Effector CD4-positive, alpha-beta T cell (primary cell): ENCODE results near the gene CCDC13.

ENCODE experiments used
- DNase-seq: peaks from one replicate; pipeline ENCODE4 v3.0.0-alpha.2; 2020

The CCDC13 gene

DNA sequence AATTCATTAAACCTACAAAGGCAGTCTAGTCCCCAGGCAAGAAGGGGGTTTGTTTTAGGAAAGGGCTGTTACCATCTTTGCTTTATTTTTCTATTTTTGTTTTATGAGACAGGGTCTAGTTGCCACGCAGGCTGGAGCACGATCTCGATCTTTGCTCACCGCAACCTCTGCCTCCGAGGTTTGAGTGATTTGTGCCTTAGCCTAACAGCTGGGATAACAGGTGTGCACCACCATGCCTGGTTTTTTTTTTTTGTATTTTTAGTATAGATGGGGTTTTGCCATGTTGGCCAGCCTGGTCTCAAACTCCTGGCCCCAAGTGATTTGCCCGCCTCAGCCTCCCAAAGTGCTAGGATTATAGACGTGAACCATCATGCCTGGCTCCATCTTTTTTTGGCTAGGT lies 26.3 kb upstream of the CCDC13 start:
- DNase-seq: no peak

DNA sequence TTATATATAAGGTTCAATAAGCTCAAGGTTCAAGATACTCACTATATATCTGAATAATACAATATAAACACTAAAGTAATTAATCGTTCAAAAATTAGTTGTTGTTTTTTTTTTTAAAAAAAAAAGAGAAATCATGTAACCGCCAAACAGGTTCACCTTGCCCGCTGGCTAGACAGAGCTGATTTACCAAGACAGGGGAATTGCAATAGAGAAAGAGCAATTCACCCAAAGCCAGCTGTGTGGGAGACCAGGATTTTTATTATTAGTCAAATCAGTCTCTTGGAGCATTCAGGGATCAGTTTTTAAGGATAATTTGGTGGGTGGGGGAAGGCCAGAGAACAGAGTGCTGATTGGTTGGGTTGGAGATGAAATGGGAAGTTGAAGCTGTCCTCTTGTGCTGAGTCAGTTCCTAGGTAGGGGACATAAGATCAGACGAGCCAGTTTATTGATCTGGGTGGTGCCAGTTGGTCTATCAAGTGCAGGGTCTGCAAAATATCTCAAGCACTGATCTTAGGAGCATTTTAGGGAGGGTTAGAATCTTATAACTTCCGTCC lies 23.4 kb upstream of the CCDC13 start:
- DNase-seq: no peak

DNA sequence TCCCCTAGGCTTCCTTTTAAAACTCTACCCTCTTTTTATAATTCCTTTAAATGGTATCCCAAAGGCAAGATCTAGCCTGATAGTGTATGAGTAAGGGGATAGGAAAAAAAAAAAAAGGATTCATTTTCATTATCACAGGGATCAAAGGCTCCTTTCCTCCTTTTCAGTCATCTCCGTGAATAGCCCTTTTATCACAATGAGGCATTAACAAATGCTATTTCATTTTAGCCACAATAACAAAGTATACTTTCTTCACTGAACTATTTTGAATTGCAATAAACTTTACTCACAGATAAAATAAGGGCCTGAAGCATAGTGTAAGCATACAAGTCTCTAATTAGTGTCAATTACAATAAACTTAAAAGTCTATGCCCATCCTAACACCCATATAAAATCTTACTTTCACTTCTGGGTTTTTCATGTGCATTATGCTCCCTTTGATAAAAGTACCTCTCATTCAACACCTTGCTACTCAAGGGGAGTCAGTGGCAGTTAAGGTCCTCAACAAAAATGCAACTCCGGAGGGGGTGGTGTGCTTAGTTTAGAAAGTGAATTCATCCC lies 22.6 kb upstream of the CCDC13 start:
- no peak for DNase-seq

DNA sequence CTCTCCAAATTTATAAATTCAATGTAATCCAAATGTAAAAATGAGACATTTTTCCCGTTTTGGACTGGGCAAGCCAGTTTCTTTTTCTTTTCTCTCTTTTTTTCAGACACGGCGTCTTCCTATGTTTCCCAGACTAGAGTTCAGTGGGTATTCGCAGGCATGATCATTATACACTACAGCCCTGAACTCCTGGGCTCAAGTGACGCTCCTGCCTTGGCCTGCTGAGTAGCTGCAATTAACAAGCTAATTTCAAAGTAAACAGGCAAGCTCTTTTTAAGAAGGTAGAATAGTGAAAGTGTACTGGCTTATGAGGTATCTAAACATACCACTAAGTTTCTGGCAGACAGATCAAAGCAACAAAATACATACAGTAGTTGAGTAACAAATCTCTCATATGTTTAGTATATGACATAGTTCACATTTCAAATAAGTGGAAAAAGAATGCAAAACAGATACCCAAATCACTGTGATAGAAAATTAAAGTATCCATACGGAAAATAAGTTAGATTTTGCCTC lies 17.7 kb upstream of the CCDC13 start:
- no peak for DNase-seq

DNA sequence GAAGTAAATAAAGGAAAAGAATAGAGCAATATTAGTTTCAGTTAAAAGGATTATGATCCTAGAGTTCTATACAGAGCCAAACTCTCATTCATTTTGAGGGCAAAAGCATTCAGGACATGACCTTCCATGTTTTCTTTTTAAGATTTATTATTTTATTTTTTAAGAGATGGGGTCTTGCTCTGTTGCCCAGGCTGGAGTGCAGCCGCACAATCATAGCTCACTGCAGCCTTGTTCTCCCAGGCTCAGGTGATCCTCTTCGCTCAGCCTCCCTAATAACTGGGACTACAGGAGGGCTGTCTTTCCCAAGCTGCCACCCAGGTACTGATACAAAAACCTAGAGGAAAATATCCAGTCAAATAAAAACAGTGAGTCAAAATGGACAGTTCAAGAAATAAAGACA lies 13.6 kb upstream of the CCDC13 start:
- DNase-seq: no peak

DNA sequence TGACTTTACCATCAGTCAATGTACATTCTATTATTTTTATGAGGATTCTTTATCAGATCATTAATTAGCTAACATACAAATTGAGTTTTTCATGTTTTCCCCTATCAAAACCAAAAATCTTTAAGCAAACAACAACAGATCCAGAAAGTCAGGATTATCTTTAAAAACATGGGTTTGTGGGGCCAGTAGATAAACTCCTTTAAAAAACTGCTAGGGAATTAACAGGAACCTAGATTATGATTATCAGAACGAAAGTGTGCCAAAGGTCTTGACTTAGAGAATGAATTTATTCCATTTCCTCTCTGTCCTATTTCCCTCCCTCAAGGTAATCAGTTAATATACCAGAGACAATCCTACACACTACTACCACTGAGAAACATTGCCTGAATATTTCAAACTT lies 13.2 kb upstream of the CCDC13 start:
- no peak for DNase-seq

DNA sequence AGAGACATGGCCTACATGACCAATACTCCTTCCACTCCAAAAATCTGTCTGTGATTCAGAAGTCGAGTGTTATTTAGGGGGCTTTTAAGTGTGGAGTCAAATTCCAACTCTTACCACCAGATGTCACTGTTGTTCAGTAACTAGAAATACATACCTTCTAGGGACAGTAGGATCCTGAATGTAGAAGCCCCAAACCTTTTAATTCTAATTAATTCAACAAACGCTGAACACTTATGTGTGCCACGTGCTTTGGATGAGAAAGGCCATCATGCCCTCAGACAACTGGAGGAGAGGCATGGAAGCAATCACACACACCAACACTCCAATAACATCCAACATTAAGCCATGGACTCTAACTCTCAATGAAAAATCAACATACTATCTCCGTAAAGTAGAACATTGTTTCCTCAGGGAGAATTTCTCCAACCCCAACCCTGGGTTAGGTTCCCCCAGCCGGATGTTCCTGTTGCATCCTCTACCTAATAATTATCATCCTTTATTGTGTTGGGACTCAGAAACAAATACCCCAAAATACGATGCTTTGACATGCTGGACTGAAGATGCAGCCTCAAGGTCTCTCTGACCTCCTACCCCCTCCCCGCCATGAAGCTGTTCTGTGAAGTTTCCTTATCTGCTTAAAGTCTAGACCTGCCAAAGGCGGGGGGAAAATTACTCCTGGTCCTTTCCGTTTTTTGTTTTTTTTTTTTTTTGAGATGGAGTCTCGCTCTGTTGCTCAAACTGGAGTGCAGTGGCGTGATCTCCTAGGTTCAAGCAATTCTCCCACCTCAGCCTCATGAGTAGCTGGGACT lies 8.0 kb upstream of the CCDC13 start:
- DNase-seq: peak; percentile 40

DNA sequence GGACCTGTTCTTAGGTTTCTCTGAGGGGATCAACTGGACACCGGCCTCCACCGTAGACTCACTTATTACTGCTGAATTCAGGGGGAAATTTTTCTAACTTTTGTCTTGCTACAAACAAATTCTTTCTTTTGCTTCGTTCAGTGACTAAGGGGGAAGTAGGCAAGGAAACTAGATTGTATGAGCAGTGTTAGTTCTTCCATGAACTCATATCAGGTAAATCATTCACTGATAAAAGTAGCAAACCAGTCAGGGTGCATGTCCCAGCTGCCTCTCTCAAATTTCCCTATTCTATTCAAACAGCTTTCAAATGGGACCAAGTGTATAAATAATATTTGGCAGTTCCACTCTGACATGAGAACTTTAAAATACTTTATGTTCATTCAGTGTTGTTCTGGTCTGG lies 7.3 kb upstream of the CCDC13 start:
- DNase-seq: no peak

DNA sequence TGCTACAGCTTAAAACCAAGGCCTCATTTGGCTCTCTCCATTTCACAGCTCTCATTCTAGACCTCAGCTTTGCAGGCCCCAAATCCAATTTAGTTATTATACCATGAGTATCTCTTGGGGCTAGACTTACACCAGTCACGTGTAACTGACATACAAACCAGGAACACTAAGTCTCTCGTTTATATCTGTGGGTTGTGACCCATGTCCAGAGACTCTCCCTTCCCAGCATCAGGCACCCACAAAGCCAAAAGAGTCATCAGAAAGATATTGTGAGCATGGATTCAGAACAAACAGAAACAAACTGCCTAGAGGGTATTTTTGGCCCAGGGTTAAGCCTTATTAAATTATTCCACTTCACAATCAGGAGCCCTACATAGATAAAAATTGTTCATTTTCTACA lies 5.6 kb upstream of the CCDC13 start:
- DNase-seq: no peak

DNA sequence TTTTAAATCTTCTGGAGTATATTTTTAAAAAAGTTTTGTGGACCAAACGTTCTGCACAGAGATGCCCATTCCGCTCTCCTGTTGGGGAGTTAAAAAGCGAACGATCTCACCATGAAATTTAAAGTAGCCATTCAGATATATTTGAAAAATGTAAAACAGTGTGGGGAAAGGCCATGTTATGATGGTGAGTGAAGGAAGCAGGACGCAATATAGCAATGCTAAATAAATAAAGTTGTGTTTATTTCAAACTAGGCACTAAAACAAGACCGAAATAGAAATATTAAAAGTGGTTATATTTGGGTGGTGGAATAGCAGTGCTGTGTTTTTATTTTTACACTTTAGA lies 327 bp upstream of the CCDC13 start:
- no peak for DNase-seq

DNA sequence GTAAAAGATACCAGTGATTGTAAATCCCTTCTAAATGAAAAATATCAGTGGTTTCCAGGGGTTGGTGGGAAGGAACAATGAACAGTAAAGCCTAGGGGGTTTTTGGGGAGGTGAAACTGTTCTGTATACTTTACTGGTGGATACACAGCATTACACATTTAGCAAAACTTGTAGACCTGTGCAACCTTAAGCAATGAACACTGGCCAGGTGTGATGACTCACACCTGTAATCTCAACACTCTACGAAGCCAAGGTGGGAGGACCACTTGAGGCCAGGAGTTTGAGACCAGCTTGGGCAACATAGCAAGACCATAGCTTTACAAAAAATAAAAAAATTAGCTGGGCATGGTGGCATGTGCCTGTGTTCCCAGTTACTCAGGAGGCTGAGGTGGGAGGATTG lies 1.8 kb downstream of the CCDC13 start:
- no peak for DNase-seq

DNA sequence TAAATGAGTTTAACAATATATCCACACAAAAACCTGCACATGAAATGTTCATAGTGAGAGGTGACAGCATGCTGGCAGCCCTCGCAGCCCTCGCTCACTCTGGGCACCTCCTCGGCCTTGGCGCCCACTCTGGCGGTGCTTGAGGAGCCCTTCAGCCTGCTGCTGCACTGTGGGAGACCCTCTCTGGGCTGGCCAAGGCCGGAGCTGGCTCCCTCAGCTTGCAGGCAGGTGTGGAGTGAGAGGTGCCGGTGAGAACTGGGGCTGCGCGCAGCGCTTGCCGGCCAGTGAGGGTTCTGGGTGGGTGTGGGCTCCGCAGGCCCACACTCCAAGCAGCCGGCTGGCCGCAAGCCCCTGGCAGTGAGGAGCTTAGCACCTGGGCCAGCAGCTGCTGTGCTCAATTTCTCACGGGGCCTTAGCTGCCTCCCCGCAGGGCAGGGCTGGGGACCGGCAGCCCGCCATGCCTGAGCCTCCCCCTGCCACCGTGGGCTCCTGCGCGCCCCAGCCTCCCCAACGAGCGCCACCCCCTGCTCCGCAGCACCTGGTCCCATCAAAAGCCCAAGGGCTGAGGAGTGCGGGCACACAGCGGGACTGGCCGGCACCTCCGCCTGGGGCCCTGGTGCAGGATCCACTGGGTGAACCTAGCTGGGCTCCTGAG lies 3.4 kb downstream of the CCDC13 start:
- DNase-seq: no peak

DNA sequence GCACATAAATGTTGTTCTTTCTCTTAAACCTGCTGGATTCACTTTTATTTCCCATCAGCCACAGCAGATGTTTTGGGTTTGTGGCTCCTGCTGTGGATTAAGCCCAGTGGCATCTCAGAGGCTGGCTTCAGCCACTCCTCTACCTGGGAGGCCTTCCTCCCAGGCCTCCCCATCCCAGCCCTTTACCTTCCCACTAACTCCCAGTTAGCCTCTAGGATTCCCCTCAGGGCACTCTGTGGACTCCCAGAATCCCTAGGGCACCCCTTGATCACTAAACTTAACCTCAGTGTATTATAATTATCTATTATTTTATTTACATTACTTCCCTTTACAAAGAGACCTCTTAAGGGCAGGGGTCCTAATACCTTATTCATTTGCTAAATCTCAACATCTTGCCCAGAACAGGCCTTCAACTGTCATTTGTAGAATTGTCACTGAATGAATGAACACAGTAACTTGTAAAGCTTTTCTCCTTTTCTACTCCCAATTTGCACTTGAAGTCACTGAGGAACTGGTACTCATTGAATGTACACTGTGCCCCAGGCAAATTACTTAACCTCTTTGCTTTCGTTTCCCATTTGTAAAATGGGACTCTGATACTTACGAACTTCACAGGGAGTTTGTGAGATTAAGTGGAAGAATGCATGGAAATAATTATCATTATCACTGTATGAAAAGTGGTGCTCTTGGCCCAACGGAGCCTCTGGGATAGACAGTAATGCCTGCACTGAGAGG lies 8.3 kb downstream of the CCDC13 start:
- DNase-seq: no peak

DNA sequence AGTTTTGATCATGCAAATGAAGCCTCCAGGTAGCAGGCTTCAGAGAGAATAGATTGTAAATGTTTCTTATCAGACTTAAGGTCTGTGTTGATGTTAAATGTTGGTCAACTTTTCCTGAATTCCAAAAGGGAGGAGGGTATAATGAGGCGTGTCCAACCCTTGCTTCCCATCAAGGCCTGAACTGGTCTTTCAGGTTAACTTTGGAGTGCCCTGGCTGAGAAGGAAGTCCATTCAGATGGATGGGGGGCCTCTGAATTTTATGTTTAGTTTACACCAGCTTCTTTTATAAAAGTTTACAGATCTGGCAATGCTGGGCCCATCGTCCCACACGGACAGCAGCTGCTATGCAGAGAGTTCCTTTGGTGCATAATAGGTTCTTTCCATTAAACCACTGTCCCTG lies 8.9 kb downstream of the CCDC13 start:
- no peak for DNase-seq

DNA sequence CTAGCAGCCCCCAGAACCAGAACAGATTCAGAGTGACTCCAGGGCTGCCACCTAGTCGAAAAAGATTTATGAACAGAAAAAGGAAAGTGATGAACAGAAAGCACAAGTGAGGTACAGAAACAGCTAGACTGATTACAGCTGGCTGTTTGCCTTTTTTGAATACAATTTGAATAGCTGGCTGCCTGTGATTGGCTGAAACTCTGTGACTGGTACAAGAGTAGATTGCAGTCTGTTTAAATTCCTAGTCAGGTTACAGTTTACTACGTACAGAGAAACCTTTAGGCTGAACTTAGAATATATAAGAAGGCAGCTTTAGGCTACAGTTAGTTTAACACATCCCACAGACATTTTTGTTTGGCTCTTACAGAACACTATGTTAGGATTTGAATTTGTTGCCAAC lies 10.0 kb downstream of the CCDC13 start:
- no peak for DNase-seq

DNA sequence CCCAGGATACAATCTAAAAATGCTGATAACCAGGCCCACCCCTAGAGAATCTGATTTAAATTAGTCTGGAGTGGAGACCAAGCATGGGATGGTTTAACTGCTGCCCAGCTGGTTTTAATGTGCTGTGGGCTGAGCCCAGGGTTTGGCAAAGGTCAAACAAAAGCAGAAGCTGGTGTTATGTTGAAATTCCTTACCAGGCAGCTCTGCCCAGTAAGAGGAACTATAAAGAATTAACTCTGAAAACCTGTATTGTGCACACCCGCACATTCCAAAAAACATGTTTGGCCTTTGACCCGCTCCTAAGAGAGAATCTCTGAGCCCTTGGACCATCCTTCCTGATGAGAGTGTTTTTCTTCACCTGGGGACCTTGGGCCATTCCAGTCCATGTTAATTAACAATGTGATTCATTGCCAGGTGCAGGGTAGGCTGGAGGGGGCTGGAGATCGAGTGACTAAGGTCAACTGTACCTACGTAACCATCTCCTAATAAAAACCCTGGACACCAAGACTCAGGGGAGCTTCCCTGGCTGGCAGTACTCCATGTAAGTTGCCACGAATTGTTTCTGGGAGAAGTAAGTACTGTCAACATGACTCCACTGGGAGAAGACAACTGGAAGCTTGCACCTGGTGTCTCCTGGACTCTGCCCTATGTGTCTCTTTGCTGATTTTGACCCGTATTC lies 10.9 kb downstream of the CCDC13 start:
- DNase-seq: no peak

DNA sequence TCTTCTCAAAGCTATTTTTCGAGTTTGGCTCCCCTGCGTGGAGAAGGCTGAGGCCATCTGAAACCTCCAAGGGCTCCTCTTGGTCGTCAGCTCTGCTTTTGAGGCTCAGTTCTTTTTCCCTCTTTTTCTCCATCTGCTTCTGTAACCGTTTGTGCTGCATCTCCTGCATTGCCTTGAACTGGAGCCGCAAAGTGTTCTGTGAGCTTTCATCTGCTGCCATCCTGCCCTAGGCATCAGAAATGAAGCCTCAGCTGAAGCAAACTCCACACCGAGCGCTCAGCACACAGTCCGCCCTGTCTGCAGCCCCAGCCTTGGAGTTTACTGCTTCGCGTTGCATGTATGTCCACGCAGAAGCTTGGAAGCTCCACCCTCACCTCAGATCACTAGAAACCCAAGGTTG lies 14.9 kb downstream of the CCDC13 start:
- no peak for DNase-seq

DNA sequence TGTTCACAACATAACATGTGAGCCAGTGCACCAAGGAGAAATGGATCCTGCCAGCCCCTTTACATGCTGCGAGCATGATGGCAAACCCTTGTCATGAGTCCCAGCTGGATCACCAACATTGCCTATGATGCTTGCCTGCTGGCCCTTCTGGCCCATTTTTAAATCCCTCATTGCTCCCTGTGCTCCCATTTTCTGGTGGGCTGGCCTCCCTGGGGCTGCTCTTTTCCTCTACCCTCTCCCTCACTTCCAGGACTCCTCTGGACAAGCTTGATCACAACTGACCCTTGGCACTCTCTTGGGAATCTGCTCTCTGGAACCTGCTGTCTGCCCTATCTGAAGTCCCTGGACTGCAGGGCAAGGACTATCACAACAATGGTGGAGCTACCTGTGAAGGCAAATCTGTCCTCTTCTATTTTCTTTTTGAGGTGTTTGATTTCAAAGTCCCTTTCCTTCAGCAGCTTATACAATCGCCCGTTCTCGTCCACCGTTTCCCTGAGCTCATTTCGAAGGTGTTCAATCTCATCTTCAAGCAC lies 16.3 kb downstream of the CCDC13 start:
- no peak for DNase-seq

DNA sequence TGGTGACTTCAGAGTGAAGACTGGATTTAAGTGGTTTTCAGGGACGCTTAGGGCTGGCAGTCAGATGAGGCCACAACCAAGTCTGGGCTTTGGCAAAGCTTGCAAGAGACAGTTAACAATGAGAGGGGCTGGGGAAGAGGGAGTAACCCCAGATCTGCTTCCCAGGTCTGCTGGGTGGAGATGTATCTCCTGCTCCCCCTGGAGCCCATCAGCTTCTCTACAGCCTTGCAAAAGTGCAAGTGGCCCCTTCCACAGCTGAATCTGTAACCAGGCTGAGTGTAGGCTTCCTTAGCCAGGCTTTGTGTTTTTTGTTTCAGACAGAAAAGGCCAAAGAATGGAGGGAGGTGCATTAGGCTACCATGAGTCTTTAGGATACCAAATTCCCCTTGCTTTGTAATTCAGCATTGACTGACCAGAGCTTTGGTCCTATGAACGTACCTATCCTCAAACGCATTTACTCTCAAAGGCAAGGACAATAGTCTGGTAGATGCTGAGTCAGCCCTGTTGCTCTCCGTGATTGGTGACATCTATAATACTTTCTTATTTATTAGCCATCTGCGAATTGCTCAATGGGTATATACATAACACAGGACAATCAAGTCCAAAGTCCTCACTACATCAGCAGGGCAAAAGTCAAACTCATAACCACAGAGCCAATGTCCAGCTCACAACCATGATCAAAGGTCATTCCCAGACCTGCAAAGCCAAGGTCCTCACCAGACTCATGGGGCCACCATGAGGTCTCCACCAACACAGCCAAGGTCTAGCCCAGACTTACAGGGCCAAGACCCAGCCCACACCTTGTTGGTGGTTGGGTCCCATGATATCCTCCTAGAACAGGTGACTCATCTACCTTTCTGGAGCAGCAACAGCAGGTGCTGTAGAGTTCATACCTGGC lies 17.1 kb downstream of the CCDC13 start:
- DNase-seq: no peak

DNA sequence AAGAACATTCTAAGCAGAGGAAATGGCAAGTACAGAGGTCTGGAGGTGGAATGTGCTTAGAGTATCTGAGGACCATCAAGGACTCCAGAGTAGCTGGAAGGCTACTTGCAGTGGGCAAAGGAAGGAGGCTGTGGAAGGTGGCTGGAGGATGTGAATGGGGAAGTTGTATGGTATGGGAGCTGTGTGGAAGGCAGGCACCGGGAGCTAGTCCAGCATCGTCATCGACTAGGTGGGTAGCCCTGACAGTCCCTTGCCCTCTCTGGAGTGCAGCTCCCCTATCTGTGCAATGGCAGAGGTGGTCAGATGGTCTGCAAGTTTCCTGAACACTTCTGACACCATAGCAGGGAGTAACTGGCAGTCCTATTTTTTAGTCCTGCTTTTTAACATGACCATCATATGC lies 19.3 kb downstream of the CCDC13 start:
- DNase-seq: no peak

DNA sequence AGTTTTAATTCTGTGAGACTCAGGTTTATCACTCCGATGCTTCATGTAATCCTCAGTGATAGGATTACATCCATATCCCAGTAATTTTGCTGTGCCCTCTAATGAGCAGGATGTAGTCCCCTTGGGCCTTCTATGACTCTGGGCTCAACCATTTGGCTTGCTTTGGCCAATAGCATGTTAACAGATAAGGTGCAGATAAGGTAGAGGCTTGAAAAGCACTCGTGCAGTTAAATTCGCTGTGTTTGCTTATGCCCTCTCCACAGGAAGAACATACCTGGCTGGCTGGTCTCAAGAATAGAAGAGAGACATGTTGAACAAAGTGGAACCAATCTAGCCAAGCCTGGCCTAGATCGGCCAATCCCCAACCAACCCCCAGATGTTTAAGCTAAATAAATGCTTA lies 20.1 kb downstream of the CCDC13 start:
- DNase-seq: no peak
